Nephron progenitor cell (in vitro differentiated cells): ENCODE results near the gene PACC1.

Experiments used
- DNase-seq: peaks from one replicate; pipeline ENCODE4 v3.0.0; 2021
- H3K27ac Mint-ChIP-seq: 2 replicates; pipeline ENCODE4 v1.8.0; 2021; ENCODE audit warnings: mild to moderate bottlenecking, moderate library complexity, mixed read lengths
- H3K27me3 Mint-ChIP-seq: 2 replicates; pipeline ENCODE4 v1.8.0; 2021; ENCODE audit warnings: mild to moderate bottlenecking, low read depth, mixed read lengths; ENCODE audit not compliant: poor library complexity
- H3K36me3 Mint-ChIP-seq: 2 replicates; pipeline ENCODE4 v1.8.0; 2021; ENCODE audit warnings: low read depth, mixed read lengths
- H3K4me1 Mint-ChIP-seq: 2 replicates; pipeline ENCODE4 v1.8.0; 2021; ENCODE audit warnings: mixed read lengths
- H3K4me3 Mint-ChIP-seq: 2 replicates; pipeline ENCODE4 v1.8.0; 2021; ENCODE audit warnings: mild to moderate bottlenecking, moderate library complexity, mixed read lengths
- H3K9me3 Mint-ChIP-seq: 2 replicates; pipeline ENCODE4 v1.8.0; 2021; ENCODE audit warnings: mild to moderate bottlenecking, moderate library complexity, mixed read lengths
- TF ChIP-seq, protein P1 (sequence below): fragments of 200-600 bp; sonication (generic); IDR thresholded peaks from 2 replicates; pipeline ENCODE4 v1.5.0; 2021; ENCODE audit warnings: antibody characterized with exemption

The PACC1 gene

DNA sequence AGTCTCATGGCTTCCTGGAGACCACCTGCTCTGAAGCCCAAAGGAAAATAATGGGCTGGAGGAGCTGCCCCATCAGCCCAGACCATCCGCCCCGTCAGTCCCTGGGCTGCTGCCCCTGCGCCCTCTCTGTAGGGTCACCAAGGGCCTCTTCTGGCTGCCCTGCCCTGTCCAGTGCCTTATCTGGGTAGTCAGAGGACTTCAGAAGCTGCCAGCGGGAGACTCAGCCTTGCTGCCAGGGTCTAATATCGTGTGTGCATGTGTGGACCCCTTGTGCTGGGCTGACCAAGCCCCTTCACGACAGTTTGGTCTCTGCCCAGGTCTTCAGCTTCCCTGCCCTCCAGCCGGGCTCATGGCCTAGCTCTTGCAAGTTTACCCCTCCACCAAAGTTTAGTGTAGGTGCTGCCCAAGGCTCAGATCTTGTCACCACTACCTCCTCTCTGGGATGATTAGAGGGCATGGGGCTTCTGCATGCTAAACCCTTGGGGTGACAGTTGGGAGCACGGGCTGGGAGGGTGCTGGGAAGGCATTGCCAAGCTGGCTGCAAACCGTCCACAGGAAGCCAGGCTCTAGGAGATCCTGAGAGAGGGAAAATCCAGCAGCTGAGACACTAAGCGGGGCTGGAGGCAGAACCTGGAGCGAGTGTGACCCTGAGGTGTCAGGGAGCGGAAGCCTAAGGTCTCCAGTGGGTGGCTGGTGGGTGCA, 38.6 kb upstream of the PACC1 start:
- TF ChIP-seq, protein P1, sequence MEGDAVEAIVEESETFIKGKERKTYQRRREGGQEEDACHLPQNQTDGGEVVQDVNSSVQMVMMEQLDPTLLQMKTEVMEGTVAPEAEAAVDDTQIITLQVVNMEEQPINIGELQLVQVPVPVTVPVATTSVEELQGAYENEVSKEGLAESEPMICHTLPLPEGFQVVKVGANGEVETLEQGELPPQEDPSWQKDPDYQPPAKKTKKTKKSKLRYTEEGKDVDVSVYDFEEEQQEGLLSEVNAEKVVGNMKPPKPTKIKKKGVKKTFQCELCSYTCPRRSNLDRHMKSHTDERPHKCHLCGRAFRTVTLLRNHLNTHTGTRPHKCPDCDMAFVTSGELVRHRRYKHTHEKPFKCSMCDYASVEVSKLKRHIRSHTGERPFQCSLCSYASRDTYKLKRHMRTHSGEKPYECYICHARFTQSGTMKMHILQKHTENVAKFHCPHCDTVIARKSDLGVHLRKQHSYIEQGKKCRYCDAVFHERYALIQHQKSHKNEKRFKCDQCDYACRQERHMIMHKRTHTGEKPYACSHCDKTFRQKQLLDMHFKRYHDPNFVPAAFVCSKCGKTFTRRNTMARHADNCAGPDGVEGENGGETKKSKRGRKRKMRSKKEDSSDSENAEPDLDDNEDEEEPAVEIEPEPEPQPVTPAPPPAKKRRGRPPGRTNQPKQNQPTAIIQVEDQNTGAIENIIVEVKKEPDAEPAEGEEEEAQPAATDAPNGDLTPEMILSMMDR, result no peak
- Mint-ChIP-seq H3K27me3 (peaks cover 10% of the 10 kb centered on the region), H3K27ac (no peak overlapping the region), H3K9me3 (peaks cover 6% of the 10 kb centered on the region), H3K4me3 (no peak overlapping the region), H3K36me3 (no peaks in the 10 kb centered on the region), H3K4me1 (peaks cover 14% of the 10 kb centered on the region)
- DNase-seq, result no peak

DNA sequence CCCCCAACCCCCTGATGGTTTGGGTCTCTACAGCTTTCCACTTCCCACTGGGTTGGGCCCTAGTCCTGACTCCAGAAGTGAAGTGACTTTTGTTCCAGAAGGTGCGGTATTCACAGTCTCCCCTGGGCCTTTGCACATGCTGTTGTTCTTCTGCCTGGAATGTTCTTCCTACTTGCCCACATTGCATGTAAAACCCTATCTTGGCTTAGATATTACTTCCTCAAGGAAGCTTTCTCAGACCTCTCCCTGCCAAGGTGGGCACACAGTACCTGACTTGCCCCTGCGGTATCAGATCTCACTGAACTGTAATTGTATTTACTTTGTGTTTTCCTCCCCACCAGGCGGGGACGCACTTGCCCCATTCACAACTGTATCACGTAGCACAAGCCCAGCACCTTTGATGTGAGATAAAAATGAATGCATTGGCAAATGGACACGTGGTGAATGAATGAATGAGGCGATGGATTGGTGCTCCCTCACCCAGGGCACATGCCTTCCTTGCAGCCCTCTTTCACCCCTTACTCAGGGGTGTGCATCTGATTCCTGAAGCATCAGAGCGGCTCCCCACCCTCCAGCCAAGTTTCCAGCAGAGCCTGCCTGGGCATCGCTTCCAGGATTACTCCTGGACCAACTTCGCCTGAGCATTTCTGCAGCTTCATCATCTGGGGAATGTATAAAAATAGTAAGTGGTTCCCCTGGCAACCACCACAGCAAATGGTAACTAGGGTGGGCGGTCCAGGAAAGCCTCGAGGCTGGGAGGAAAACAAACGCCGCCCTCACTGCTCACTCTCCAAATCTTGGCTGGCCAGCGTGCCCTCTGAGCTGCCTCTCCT, 37.9 kb upstream of the PACC1 start:
- Mint-ChIP-seq H3K9me3 (no peaks in the 10 kb centered on the region), H3K27ac (no peak overlapping the region), H3K4me3 (no peak overlapping the region), H3K4me1 (peaks cover 14% of the 10 kb centered on the region), H3K27me3 (peaks cover 10% of the 10 kb centered on the region), H3K36me3 (no peaks in the 10 kb centered on the region)
- TF ChIP-seq, protein P1, result no peak
- no peak for DNase-seq

DNA sequence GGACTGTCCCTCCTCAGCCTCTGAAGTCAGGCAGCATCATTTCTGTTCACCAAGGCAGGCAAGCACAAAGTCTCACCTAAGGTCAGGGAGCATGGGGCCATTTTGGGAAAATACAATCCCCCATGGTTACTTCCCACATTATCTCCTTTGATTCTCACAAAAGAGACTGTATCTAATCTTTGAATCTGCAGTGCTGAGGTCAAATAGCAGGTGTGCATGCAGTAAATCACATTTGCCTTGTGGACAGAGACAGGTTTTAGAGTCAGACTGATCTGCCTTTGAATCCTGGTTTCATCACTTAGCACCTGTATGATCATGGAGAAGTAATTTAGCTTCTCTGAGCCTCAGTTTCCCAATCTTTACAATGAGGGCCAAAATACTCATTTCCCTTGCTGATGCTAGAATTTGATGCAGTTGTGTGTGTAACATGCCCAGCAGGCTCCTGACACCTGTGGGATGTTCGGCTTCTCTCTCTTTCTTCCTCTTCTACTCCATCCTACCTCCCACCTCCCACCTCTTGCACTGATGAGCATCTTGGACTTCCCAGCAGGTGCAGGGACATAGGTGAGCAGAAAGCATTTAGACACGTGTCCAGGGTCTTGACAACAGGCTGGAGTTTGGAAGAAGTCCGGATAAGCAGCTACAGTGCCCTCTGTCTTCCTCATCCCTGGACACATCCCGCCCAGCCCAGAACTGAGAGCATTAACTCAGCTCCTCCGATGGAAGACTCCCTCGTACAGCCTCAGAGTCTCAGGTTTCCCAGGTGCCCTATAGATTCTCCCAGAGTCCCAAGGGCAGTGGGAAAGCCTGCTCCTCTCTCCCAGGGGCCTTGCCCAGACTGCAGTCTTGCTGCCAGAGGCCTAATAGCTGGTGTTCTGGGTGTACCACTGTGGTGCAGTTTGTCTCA, 37.0 kb upstream of the PACC1 start:
- no peak overlapping the region for H3K4me3 Mint-ChIP-seq
- H3K4me1 Mint-ChIP-seq, result peaks cover 14% of the 10 kb centered on the region
- H3K27ac Mint-ChIP-seq, result no peak overlapping the region
- no peaks in the 10 kb centered on the region for H3K9me3 Mint-ChIP-seq
- no peak for DNase-seq
- TF ChIP-seq, protein P1, result no peak
- H3K36me3 Mint-ChIP-seq, result no peaks in the 10 kb centered on the region
- peaks cover 10% of the 10 kb centered on the region for H3K27me3 Mint-ChIP-seq

DNA sequence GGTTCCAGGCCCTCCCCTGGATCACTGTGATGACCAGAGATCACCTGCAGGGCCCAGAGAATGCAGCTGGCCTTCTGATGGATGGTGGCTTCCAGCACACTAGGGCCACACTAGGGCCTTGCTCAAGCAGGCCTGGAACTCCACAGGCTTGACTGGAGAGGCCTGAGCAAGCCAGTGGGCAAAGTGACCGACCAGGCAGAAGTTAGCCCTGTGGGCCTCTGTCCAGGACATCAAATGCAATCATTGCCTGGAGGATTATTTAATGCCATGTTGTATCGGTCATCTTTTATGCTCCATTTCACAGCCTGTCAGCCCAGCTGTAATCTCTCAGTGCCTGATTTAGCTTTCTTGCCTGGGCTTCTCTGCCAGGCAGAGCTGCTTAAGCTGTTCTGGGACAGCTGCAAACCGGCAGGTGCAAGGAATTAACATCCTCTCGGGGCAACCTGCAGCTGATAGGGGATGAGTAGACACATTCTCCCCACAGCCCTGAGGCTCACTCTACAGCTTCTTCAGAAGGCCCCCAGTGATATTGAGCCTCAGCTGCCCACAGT, 35.7 kb upstream of the PACC1 start:
- TF ChIP-seq, protein P1, result no peak
- Mint-ChIP-seq H3K36me3 (no peaks in the 10 kb centered on the region), H3K27ac (no peak overlapping the region), H3K27me3 (peaks cover 10% of the 10 kb centered on the region), H3K4me1 (peaks cover 14% of the 10 kb centered on the region), H3K4me3 (no peak overlapping the region), H3K9me3 (no peaks in the 10 kb centered on the region)
- DNase-seq, result no peak

DNA sequence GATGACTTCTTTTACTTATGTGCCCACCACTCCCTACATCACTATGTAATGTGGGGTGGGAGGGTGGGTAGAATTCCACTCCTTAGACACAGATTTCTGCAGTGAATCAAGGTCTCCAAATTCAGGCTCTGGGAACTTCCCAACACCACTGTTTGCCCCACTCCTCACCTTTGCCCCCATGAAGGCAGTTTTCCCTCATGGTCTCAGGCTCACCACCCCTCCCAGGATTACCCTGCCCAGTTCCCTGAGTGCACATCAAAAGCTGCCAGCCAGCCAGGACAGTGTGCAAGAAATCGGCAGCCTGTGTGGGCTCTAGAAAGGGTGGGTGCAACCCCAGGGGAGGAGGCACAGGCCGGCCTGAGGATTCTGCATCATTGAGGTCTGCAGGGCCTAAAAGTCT, 32.8 kb upstream of the PACC1 start:
- no peak overlapping the region for H3K4me3 Mint-ChIP-seq
- H3K36me3 Mint-ChIP-seq, result peaks cover 7% of the 10 kb centered on the region
- no peak overlapping the region for H3K27ac Mint-ChIP-seq
- no peaks in the 10 kb centered on the region for H3K9me3 Mint-ChIP-seq
- peaks cover 5% of the 10 kb centered on the region for H3K27me3 Mint-ChIP-seq
- no peak for DNase-seq
- TF ChIP-seq, protein P1, result no peak
- H3K4me1 Mint-ChIP-seq, result peaks cover 8% of the 10 kb centered on the region
